Activated B cell treated with CpG ODN at 0.5 μM for 24 hours (primary cell): Measurements from ENCODE around the gene PCDHGA12. TPM values are rescaled to one million over a fixed set of nuclear protein-coding genes. Genes with fewer than 3 reads are reported as not detected.
"Not testable (repeated sequence)": the region's sequence is repeated elsewhere in the genome, so short reads cannot be mapped to it uniquely, and the experiment has no call there.

Source experiments
- ATAC-seq: fragments of 200-7000 bp; cut with Tn5 transposase; one replicate; pipeline ENCODE4 v1.10.0; 2021; ENCODE audit warnings: low read depth, mild to moderate bottlenecking, moderate library complexity
- CTCF ChIA-PET: fragments of 350-600 bp; sonication (Branson Sonifier 250); formaldehyde crosslinking; loops from one replicate; lab custom pipeline; 2021; ENCODE audit warnings: antibody characterized with exemption; lab: Charles Lee
- POLR2A ChIA-PET: fragments of 350-600 bp; sonication (Branson Sonifier 250); formaldehyde crosslinking; loops from one replicate; lab custom pipeline; 2021; ENCODE audit warnings: antibody characterized with exemption; lab: Charles Lee
- DNase-seq: peaks from one replicate; pipeline ENCODE4 v3.0.0; 2022
- H3K27ac Mint-ChIP-seq: one replicate; pipeline ENCODE4 v1.8.0; 2020; ENCODE audit warnings: mixed read lengths
- H3K27me3 Mint-ChIP-seq: one replicate; pipeline ENCODE4 v1.8.0; 2021; ENCODE audit warnings: mixed read lengths
- H3K36me3 Mint-ChIP-seq: one replicate; pipeline ENCODE4 v1.8.0; 2021; ENCODE audit warnings: low read depth, mixed read lengths
- H3K4me1 Mint-ChIP-seq: one replicate; pipeline ENCODE4 v1.8.0; 2021; ENCODE audit warnings: mixed read lengths
- H3K4me3 Mint-ChIP-seq: one replicate; pipeline ENCODE4 v1.8.0; 2020; ENCODE audit warnings: mild to moderate bottlenecking, mixed read lengths
- H3K9me3 Mint-ChIP-seq: one replicate; pipeline ENCODE4 v1.8.0; 2020; ENCODE audit warnings: mixed read lengths
- CTCF ChIP-seq: fragments of 200-600 bp; IDR thresholded peaks from one replicate; pipeline ENCODE4 v1.8.0; 2022; ENCODE audit warnings: antibody characterized with exemption, mild to moderate bottlenecking
- intact Hi-C: fragments of 100-400 bp; cut with micrococcal nuclease; formaldehyde crosslinking; loops from one replicate; pipeline ENCODE4 v1.15.1; 2024
- total RNA-seq: library from RNA; stranded (reverse); gene quantifications from 2 replicates; pipeline ENCODE4 v1.2.3, GENCODE V29; 2022

The PCDHGA12 gene
- total RNA-seq, 1 donor from 2014 or later, result 1.6 TPM

- DNase-seq (no peak), ATAC-seq (no peak)
- H3K36me3 Mint-ChIP-seq, result no peaks in the 10 kb centered on the region
- peaks cover 6% of the 10 kb centered on the region for H3K4me1 Mint-ChIP-seq
- no peak for TF ChIP-seq CTCF
- CTCF ChIA-PET, result interaction anchor here (1.5 to 1.8 kb wide), 2 partner anchors 24 to 126 kb away, joined by 3 to 6 read pairs; no protein-coding TSS in a partner anchor
- no peak overlapping the region for H3K4me3 Mint-ChIP-seq
- intact Hi-C loops, result no loop called here
- H3K27me3 Mint-ChIP-seq, result peaks cover 53% of the 10 kb centered on the region
- H3K27ac Mint-ChIP-seq, result no peak overlapping the region
- POLR2A ChIA-PET, result no interaction called here
- peaks cover 15% of the 10 kb centered on the region for H3K9me3 Mint-ChIP-seq
These were observed 31.7 kb upstream of the PCDHGA12 start for GRCh38 chr5:141398608-141399007.

- peaks cover 55% of the 10 kb centered on the region for H3K27me3 Mint-ChIP-seq
- CTCF ChIA-PET, result no interaction called here
These were observed 30.6 kb upstream of the PCDHGA12 start for GRCh38 chr5:141399555-141400258.

GRCh38 chr5:141402553-141403243 lies 27.6 kb upstream of the PCDHGA12 start, which contains the start of gene PCDHGA9:
Gene PCDHGA9, plus strand, starts transcription at chr5:141402778. Its CDS starts 175 bp downstream, at chr5:141402953.
- ATAC-seq, result no peak
- POLR2A ChIA-PET, result no interaction called here
- Mint-ChIP-seq H3K9me3 (peaks cover 21% of the 10 kb centered on the region), H3K4me3 (peak within 1 kb of the TSS; percentile 70), H3K27ac (no peak within 1 kb of the TSS), H3K4me1 (peaks cover 6% of the 10 kb centered on the region), H3K27me3 (peaks cover 51% of the 10 kb centered on the region), H3K36me3 (no peaks in the 10 kb centered on the region)
- CTCF ChIA-PET, result no interaction called here
- no peak for TF ChIP-seq CTCF
- no peak for DNase-seq
- intact Hi-C loops, result no loop called here

More at GRCh38 chr5:141399555-141400258, 30.6 kb upstream of the PCDHGA12 start:
- DNase-seq, result no peak
- TF ChIP-seq CTCF, result no peak
- no peak for ATAC-seq
- intact Hi-C loops, result no loop called here
- Mint-ChIP-seq H3K36me3 (no peaks in the 10 kb centered on the region), H3K4me3 (no peak overlapping the region), H3K27ac (no peak overlapping the region), H3K9me3 (peaks cover 17% of the 10 kb centered on the region), H3K4me1 (peaks cover 6% of the 10 kb centered on the region)
- POLR2A ChIA-PET, result interaction anchor here (0.6 kb wide), 1 partner anchor 351 kb away, joined by 3 read pairs; no protein-coding TSS in a partner anchor

- CTCF ChIA-PET, result no interaction called here
These were observed 26.9 kb upstream of the PCDHGA12 start for GRCh38 chr5:141403387-141403786.

GRCh38 chr5:141407790-141408505 lies 22.4 kb upstream of the PCDHGA12 start, which contains the start of gene PCDHGB6:
Gene PCDHGB6, plus strand, starts transcription at chr5:141408021. Its CDS starts 182 bp downstream, at chr5:141408203.
- H3K4me1 Mint-ChIP-seq, POLR2A ChIA-PET, DNase-seq, H3K36me3 Mint-ChIP-seq, intact Hi-C loops: not testable (repeated sequence)
- CTCF ChIA-PET, result interaction anchor here (0.7 to 2.3 kb wide), 5 partner anchors 10 to 160 kb away, joined by 3 to 9 read pairs (median 3); partner anchors contain the start of genes PCDHGB5 and PCDHGC3
- H3K9me3 Mint-ChIP-seq, result peaks cover 20% of the 10 kb centered on the region
- peaks cover 52% of the 10 kb centered on the region for H3K27me3 Mint-ChIP-seq
- H3K4me3 Mint-ChIP-seq, result peak within 1 kb of the TSS; percentile 62
- H3K27ac Mint-ChIP-seq, result peak within 1 kb of the TSS; percentile 1
- ATAC-seq, result peak; percentile 78

More at GRCh38 chr5:141403387-141403786, 26.9 kb upstream of the PCDHGA12 start:
- DNase-seq (no peak), ATAC-seq (no peak)
- peaks cover 6% of the 10 kb centered on the region for H3K4me1 Mint-ChIP-seq
- intact Hi-C loops, result no loop called here
- TF ChIP-seq CTCF, result no peak
- H3K27ac Mint-ChIP-seq, result no peak overlapping the region
- H3K36me3 Mint-ChIP-seq, result no peaks in the 10 kb centered on the region
- no peak overlapping the region for H3K4me3 Mint-ChIP-seq
- H3K27me3 Mint-ChIP-seq, result peaks cover 53% of the 10 kb centered on the region
- POLR2A ChIA-PET, result no interaction called here
- peaks cover 21% of the 10 kb centered on the region for H3K9me3 Mint-ChIP-seq
